Frontal cortex (tissue), 4 donors: ENCODE measurements around the gene RGS19. TPM values are rescaled to one million over a fixed set of nuclear protein-coding genes. Genes with fewer than 3 reads are reported as not detected.
A peak's percentile ranks its signal among the peaks of the same experiment; 100 is the strongest.
"Not testable (repeated sequence)": the region's sequence is repeated elsewhere in the genome, so short reads cannot be mapped to it uniquely, and the experiment has no call there.

Experiments used
- DNase-seq, 2 donors: peaks; one replicate each; pipeline ENCODE4 v3.0.0; 2012; ENCODE audit warnings: low spot score in 2 of 2
- FAIRE-seq: peaks from 2 replicates; lab custom pipeline; 2012; peaks lifted over from hg19 to GRCh38; lab: Jason Lieb, UNC
- total RNA-seq: library from RNA; depleted of rRNA; stranded (reverse); fragments of >200 nt; gene quantifications from one replicate; pipeline ENCODE4 v1.2.3, GENCODE V29; 2014
- donor health status: control.
- donor health status: control.
- donor health status: control.

The RGS19 gene
- total RNA-seq, 1 donor from 2014 or later = 7.7 TPM

DNA sequence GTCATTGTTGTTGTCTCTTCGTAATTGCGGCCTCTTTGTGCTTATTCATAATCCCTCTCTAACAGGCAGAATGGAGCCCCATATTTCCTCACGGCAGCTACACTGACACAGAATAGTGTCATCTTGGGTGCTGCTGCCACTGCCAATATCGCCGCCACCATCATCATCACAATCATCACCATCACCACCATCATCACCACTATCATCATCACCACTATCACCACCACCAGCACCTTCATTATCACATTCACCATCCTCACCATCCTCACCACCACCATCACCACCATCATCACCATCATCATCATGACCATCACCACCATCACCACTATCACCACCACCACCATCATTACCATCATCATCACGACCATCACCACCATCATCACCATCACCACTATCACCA is 17.2 kb upstream of the RGS19 start:
- DNase-seq (no peak), FAIRE-seq (no peak)

DNA sequence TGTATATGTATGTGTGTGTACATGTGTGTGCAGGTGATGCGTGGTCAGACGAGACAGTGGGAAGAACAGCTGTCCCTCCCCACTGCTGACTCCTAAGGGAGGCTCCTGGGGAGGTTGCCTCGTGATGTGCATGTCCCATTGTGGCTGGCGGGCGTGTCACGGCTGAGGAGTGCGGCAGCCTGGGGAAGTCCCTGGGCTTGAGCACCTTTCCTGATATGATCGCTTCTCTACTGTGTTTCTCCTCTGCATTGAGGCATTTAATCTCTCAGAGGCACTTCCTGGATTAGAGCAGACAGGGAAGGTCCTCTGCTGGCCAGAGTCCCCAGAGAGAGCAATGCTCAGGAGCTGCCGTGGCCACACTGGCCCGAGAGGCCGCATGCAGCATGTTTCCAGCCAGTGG is 16.6 kb upstream of the RGS19 start:
- no peak for DNase-seq
- FAIRE-seq = no peak

DNA sequence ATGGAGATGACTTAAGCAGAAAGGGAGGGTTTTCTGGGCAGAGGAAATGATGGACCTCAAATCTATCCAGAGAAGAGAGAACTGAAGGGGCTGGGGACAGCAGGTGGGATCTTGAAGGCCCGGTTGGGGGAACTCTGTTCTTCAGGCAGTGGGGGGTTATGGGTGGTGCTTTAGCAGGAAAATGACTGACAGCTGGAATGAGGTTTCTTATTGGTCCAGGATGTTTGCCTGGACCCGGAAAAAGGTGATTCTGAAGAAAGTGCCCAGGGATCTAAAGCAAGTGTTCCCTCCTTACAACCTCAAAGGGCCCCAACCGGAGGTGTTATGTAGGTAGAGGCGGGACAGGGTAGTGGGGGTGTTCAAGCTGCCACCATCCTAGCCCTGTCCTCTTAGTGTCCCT is 16.1 kb upstream of the RGS19 start:
- DNase-seq = no peak
- FAIRE-seq = no peak

- FAIRE-seq (no peak), DNase-seq (no peak)
Measured at GRCh38 chr20:64093013-64093503, 13.7 kb upstream of the RGS19 start.

- FAIRE-seq (no peak), DNase-seq (no peak)
Measured at GRCh38 chr20:64092258-64093012, 13.1 kb upstream of the RGS19 start.

- DNase-seq (no peak), FAIRE-seq (no peak)
Measured at GRCh38 chr20:64091770-64092169, 12.5 kb upstream of the RGS19 start.

DNA sequence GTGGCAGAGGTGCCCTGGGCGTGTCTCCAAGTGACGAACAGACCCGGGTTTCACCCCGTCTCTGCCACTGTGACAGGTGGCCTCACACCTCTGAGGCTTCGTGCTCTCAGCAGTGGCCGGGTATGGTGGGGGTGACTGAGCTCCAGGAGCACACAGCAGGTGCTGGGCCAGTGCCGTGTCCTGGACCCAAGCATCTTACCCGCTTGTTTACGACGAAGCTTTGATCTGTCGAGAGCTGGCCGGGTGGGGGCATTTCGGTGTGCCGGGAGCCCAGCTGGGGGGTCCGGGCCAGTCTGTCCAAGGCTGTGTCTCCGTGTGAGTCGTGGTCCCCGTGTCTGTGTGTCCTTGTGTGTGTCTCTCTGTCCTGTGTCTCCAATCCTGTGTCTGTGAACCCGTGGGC is 12.0 kb upstream of the RGS19 start:
- DNase-seq (no peak), FAIRE-seq (no peak)

DNA sequence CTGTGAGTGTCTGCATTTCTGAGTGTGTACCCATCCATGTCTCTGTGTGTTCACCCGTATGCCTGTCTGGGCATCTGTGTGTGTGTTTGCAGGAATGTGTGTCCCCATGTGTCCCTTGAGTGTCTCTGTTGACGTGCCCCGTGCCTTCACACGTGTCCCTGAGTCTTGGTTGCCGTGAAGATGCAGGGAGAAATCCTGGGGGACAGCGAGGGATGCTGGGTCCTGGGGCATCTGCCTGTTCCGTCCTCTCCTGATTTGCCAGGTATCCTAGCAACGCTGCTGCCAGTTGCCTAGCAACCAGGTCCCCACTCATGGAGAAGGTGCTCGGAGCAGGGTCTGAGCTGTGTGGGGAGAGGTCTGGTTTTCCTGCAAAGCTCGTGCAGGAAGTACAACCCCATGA is 10.8 kb upstream of the RGS19 start:
- no peak for FAIRE-seq

DNA sequence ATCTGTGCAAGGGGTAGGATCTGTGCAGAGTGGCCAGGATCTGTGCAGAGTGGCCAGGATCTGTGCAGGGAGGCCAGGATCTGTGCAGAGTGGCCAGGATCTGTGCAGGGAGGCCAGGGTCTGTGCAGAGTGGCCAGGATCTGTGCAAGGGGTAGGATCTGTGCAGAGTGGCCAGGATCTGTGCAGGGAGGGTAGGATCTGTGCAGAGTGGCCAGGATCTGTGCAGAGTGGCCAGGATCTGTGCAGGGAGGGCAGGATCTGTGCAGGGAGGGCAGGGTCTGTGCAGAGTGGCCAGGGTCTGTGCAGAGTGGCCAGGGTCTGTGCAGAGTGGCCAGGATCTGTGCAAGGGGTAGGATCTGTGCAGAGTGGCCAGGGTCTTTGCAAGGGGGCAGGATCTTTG is 9.3 kb upstream of the RGS19 start:
- DNase-seq, FAIRE-seq: not testable (repeated sequence)

More for the DNA sequence above, 10.8 kb upstream of the RGS19 start:
- DNase-seq = peak in 1 of 2 donors; percentile 61

GRCh38 chr20:64087226-64087825 is 8.0 kb upstream of the RGS19 start:
- FAIRE-seq, DNase-seq: not testable (repeated sequence)

DNA sequence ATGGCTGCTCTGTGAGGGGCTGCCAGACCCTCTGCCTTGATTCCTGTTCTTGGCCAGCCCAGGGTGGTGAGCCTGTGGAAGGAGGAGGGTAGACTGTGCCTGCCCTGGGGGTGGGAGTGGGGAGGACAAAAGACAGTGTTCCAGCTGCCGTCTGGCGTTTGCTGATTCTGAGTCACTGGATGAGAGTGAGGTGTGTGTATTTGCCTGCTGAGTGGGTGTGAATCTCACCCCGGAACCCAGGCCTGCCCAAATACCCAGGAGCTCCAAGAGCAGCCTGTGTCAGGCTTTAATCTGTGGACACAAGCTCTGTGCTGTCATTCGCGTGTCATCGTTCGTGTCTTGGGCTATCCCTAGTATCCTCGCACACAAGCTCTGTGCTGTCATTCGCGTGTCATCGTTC is 7.5 kb upstream of the RGS19 start:
- FAIRE-seq (no peak), DNase-seq (no peak)

DNA sequence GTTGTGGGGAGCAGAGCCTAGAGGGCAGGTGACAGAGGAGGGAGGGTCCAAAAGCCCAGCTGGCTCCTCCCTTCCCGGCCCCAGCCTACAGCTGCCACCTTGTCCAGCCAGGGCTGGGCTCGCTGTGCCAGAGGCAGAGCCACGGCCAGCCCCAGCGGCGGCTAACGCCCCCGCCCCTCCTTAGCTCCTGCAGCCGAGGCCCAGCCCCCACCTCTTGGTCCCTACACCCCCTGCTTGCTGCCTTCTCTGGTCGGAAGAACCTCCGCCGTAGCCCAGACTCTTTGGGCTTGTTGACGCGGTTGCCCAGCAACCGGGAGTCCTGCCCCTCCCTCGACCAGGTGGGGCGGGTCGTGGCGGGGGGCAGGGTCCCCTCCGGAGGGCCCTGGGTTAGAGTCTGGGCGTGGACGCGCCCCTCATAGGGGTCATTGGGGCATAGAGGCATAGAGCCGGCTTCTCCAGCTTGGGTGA is 5.4 kb upstream of the RGS19 start:
- FAIRE-seq = no peak
- DNase-seq = no peak

- peak in 1 of 2 donors; percentile 52 for DNase-seq
- FAIRE-seq = no peak
Measured at GRCh38 chr20:64083804-64084684, 4.7 kb upstream of the RGS19 start, which contains the start of gene LKAAEAR1. LKAAEAR1 (minus strand) TSS chr20:64084398; CDS start chr20:64084219, 179 bp downstream.

DNA sequence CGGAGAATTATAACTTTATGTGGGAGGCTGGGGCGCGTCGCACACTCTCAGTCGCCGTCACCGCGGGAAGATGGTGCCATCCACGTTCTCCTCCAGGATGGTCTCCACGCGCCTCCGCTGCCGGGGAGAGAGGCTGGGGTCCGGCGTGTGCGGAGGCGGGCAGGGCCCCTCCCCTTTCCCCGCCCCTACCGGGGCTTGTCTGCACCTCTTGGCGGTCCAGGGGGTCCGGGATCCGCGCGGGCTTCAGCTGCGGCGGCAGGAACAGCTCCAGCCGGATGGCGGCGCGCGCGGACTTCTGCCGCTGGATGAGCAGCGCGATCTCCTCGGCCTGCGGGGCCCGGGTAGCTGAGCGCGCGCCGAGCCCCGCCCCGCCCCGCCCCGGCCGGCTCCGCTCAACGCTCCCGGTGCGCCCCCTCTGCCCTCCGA is 4.1 kb upstream of the RGS19 start:
- DNase-seq = peak; percentile 80 to 84
- FAIRE-seq = no peak

- FAIRE-seq (no peak), DNase-seq (no peak)
Measured at GRCh38 chr20:64082820-64083377, 3.6 kb upstream of the RGS19 start.

GRCh38 chr20:64082126-64082731 is 2.9 kb upstream of the RGS19 start:
- FAIRE-seq (no peak), DNase-seq (no peak)

GRCh38 chr20:64081624-64081964 is 2.3 kb upstream of the RGS19 start:
- FAIRE-seq (no peak), DNase-seq (no peak)

- DNase-seq (no peak), FAIRE-seq (no peak)
Measured at GRCh38 chr20:64080813-64081623, 1.7 kb upstream of the RGS19 start.
